Measurements from ENCODE around the gene ITGA8.

DNA sequence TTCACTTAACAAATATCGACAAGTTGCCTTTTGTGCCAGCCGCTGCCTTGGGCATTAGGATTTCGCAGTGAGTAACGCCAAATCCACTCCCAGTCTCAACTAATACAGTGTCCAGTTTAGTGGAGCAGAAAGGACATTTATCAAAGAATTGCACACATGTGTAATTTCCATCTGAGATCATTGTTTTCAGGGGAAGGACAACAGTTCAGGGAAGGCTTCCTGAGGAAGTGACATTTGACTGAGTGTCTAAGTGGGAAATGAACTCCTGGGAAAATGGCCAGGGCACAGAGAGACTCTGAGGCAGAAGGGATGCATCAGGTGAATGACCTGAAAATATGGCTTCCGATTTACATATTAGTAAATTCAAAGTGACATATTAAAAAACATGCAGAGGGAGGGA lies 89.4 kb downstream of the ITGA8 start:
- TF ChIP-seq CTCF (IDR thresholded peaks at IDR 0.05) (no peak), POLR2A (IDR thresholded peaks at IDR 0.05) (no peak)

Data from heart left ventricle (tissue), 13 donors.